GM21825 (cell line): ENCODE data around the gene PCAT6.

ENCODE experiments used
- ATAC-seq: cut with Tn5 transposase; IDR thresholded peaks from one replicate; pipeline ENCODE4 v1.9.1; 2021; ENCODE audit warnings: mild to moderate bottlenecking, moderate library complexity; ENCODE audit not compliant: unreplicated experiment

The PCAT6 gene

DNA sequence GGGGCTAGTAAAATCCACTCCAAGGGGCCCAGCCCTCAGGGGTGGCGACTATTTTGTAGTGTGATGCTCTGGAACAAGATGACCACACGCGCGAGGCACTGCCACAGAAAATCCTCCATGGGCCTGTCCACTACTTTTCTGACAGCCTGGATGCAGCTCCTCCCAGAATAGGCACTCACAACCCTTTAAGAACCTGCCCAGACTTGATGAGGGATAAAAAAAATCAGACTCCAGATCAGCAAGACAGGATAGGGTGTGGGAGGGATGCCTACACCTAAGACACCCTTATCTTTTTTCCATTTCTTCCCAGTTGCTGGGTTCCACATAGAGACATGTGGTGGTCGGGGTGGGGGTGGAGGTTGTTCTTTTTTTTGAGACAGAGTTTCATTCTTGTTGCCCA, 33.5 kb downstream of the PCAT6 start:
- no peak for ATAC-seq

DNA sequence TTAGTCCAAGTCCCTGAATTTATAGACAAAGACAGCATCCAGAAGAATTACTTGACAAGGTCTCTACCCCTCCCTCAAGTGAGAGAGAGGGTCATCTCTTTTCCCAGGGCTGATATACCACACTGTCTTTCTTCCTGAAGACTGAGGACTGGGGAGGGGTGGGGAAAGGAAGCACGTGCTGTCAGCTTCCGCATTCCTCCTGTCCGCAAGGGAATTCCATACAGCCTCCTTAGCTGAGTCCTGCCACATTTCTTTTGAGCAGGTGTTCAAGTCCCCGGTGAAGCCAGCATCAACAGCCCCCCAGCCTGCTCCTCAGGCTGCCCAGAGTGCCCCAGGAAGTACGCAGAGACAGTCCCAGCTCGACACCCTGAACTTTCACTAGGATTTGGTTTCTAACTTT, 34.2 kb downstream of the PCAT6 start:
- no peak for ATAC-seq

DNA sequence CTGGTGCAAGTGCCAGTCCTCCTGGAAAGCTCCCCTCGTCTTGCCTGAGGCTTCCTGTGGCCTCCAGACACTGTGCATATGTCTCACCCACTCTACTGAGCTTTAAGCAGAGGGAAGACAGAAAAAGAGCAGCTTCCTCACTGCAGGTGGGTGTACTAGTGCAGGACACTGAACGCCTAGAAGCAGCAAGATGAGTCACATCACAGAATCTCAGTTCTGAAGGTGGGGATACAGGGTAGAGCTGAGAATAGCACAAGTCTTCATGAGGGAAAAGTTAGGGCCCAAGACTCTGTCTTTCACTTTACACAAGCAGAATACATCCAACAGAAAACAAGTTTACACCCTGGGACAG, 37.4 kb downstream of the PCAT6 start:
- no peak for ATAC-seq

DNA sequence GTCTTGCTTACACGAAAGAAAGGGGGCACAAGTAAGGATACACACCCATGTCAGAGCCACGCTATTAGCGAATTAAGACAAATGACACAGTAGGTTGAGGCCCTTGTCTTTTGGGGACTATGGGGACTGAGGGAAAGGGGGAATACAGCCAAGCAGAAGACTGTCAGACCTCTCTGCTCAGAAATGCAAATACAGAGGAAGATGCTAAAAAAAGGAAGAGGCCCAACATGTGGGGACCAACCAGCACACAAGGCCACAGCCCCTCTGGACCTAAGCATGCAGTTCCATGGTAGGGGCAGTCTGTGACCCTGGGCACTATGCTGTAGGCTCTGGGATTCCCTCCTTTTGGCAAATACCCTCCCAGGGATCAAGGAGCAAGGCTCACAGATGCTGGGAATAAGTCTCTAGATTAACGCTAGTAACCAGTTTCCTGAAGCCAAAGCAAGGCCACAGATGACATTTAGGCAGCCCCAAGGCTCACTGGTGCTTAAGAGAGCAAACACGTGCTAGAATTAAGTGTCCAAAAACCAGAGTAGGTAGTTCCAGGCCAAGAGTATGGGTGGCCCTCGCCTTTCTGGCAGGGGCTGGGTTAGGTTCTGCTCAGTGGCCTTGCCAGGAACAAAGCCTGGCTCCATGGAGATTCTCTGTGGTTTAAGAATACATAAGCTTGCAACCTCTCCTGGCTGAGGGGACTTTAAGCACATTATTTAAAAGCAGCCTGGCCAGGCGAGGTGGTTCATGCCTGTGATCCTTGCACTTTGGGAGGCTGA, 40.0 kb downstream of the PCAT6 start:
- ATAC-seq = no peak

DNA sequence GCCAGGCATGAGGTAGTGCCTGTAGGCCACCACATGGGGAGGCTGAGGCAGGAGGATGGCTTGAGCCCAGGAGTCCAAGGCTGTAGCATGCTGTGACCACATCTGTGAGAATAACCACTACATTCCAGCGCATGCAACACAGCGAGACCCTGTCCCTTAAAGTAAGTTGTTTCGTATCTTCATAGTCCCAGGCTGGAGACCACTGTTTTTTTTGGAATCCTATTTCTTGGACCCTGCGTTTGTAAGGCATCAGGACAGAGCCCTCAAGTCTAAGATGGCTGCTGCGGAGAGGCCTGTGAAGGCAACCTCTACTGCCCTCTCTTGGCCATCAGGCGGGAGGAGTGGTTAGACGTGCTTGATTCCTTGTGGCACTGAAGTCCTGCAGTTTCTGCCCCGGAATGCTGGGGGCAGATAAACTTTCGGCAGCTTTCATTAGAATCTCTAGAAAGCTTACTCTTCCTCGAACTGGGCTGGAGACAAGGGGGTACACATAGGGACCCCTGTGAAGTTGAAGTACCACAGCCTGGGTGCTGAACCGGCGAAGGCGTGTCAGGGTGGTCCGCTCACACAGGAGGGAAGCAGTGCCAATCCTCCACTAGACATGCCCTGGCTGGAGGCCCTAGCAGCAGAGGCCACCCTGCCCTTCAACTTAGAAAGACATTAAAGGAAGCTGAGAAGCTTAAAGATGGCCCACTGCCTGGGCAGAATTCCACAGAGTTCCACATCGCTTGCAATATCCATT, 41.6 kb downstream of the PCAT6 start:
- ATAC-seq = no peak

DNA sequence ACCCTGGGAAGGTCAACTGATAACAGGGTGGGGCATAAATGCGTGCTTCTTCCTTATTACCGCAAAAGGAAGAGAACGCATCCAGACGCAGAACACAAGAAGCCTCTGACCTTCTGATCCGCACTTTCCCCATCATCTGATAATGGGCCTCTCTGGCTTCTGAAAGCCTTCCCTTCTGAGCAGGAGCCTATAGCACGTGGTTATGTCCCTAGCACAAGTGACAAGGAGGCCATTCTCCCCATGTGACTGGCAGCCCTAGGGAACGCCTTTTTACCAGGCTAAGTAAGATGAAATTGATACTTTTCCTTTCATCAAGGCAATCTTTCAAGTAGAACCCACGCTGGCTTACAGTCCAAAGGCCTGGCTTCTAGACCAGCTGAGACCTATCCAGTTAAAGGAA, 44.0 kb downstream of the PCAT6 start:
- ATAC-seq = no peak

DNA sequence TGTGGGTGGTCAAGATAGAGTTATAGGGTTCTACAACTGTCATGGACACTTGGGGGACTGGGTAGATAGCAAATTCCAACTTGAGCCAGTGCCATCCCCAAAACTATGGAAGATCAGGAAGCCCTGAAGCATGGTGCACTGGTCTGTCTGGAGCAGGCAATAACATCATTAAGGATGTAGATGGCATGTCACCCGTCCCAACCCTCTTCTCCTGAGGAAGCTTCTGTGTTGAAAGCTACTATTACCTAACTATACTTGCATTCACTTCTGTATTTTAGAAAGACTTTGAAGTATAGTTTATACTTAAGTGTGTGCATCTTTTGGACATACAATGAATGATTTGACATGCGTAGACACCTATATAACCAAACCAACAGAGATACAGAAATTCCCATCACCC, 45.3 kb downstream of the PCAT6 start:
- no peak for ATAC-seq

DNA sequence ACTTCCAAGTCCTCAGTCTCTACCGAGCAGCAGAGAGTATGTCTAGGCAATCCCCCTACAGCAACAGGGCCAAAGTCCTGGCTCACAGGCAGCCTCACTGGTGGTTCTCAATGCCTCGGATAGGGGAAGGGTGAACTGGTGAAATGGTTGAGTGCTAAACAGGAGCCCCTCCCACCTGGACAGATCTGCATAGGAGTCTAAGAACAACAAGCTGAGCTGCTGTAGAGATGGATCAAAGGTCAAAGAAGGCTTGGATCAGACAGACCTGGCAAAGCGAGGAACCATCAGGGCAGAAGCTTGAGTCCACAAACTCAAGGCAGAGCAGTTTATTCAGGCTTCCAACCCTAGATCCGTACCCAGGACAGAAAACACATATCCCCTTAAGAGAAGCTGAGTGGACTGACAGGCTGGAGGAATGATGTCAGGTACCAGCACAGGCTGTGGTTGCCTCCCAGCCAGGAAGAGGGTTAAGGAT, 46.4 kb downstream of the PCAT6 start:
- no peak for ATAC-seq

DNA sequence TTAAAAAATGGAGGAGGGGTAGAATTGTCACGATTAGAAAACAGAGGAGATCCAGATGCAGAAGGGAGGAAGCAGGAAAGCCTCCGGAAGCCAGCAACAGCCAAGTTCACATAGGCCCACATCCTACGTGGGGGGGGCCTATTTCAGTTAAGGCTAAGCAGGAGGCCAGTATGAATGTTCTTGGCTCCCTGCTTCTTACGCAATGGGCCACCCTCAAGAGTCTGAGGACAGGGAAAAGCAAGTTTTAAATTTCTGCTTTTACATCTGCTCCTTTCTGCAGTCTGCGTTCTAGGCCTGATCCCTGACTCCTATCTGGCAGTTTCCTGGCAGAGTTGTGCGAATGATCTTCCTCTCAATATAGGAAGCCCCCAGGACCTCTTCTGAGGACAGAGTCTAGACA, 47.6 kb downstream of the PCAT6 start:
- no peak for ATAC-seq

DNA sequence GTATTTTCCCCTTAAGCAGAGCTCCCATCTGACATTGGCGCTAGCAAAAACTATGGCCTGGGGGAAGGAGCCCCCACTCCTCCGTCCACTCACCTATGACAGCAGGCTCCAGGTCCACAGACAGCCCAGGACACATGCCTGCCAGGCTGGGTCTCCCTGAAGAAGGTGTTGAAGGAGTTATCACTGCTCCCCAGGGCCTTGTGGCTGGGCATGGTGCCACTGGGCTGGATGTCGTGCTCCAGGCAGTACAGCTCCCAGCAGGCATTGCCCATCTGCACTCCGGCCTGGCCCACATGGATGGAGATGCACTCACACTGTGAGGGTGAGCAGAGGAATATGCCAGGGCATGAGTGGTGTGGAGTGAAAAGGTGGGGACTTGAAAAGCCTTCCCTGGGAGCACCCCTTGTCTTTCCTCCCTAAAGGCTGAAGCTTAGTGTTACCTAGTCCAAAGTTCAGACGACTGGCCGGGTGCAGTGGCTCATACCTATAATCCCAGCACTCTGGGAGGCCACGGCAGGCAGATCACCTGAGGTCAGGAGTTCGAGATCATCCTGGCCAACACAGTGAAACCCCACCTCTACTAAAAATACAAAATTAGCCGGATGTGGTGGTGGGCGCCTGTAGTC, 48.1 kb downstream of the PCAT6 start:
- no peak for ATAC-seq

DNA sequence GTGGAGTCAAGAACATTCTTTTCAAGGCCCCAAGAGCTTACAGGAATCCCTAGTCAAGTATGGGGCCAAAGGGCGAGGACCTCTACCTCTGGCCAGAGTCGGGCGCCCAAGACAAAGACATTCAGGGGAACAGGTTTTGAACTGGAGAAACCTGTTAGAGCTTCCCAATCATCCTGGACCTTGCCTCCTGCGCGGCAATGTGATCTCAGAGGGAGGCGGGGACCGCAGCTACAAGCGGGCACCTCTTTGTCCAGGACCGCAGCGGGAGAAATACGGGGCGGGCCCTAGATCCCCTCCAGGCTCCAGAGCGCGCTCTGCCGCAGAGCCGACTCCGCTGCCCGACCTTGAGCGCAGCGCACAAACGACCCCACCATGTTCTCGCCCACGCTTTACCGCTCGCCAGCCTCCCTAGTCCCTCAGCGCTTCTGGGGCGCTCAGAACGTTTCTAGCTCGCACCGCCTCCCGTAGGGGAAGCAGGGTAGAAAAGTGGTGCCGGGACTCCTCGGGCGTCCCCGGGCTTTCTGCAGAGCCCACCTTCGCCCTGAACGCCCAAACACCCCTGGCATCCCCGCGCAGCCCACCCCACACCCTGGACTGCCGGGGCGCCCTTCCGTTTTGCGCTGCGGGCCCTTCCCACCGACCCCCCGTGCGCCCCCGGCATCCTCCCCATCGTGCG, 50.1 kb downstream of the PCAT6 start:
- no peak for ATAC-seq
